Vagina (tissue), 2 donors: ENCODE results near the gene SLC41A2.

Experiments
- CTCF ChIP-seq, 3 experiments: fragments of 450-650 bp in 2 of 3; fragments of 200-600 bp in 1 of 3; sonication (generic) in 1 of 3; IDR thresholded peaks; one replicate each; pipeline ENCODE4 v1.5.1; 2017 to 2019; ENCODE audit warnings: antibody characterized with exemption in 3 of 3, mild to moderate bottlenecking in 2 of 3, moderate library complexity in 2 of 3
- POLR2A ChIP-seq, 2 donors: fragments of 450-650 bp; IDR thresholded peaks; one replicate each; pipeline ENCODE4 v1.6.1; 2017; ENCODE audit warnings: antibody characterized with exemption in 2 of 2, mild to moderate bottlenecking in 2 of 2, moderate library complexity in 2 of 2

GRCh38 chr12:104958001-104958804, at the start of gene SLC41A2:
- no peak for TF ChIP-seq POLR2A (IDR thresholded peaks at IDR 0.05)
- TF ChIP-seq CTCF (IDR thresholded peaks at IDR 0.05): peak in 1 of 3 experiments; percentile 6
